Astrocyte (in vitro differentiated cells and primary cell): ENCODE measurements around the gene ICOSLG. TPM values are rescaled to one million over a fixed set of nuclear protein-coding genes. Genes with fewer than 3 reads are reported as not detected.

Experiments
- DNase-seq: peaks from one replicate; pipeline ENCODE4 v3.0.0-alpha.2; 2010; ENCODE audit warnings: low read depth
- FAIRE-seq: peaks from 2 replicates; lab custom pipeline; 2011; peaks lifted over from hg19 to GRCh38; lab: Jason Lieb, UNC
- H2AFZ ChIP-seq: 2 replicates; pipeline ENCODE4 v1.6.0; 2012; ENCODE audit warnings: low read depth, low read length, inconsistent platforms
- H3K27ac ChIP-seq: 2 replicates; pipeline ENCODE4 v1.5.1; 2011; ENCODE audit warnings: low read depth, low read length, inconsistent platforms
- H3K27me3 ChIP-seq: 2 replicates; pipeline ENCODE4 v1.6.0; 2011; ENCODE audit warnings: low read length, inconsistent platforms; ENCODE audit not compliant: insufficient read depth
- H3K36me3 ChIP-seq: 2 replicates; pipeline ENCODE4 v1.5.1; 2011; ENCODE audit warnings: low read length, inconsistent platforms; ENCODE audit not compliant: insufficient read depth
- H3K4me1 ChIP-seq: 2 replicates; pipeline ENCODE4 v1.5.1; 2011; ENCODE audit warnings: low read length, inconsistent platforms; ENCODE audit not compliant: insufficient read depth
- H3K4me2 ChIP-seq: 2 replicates; pipeline ENCODE4 v1.6.0; 2012; ENCODE audit warnings: low read length, inconsistent platforms
- H3K4me3 ChIP-seq: 2 replicates; pipeline ENCODE4 v1.5.1; 2011; ENCODE audit warnings: low read depth, mild to moderate bottlenecking, low read length, inconsistent platforms; ENCODE audit not compliant: insufficient read depth
- H3K79me2 ChIP-seq: 2 replicates; pipeline ENCODE4 v1.6.0; 2012; ENCODE audit warnings: mild to moderate bottlenecking, low read length, inconsistent platforms; ENCODE audit not compliant: insufficient read depth
- H3K9ac ChIP-seq: 2 replicates; pipeline ENCODE4 v1.6.0; 2012; ENCODE audit warnings: mild to moderate bottlenecking, low read length, inconsistent platforms
- H3K9me3 ChIP-seq: 2 replicates; pipeline ENCODE4 v1.5.1; 2012; ENCODE audit warnings: low read depth, mild to moderate bottlenecking, low read length, inconsistent platforms; ENCODE audit not compliant: insufficient read depth
- H4K20me1 ChIP-seq: 2 replicates; pipeline ENCODE4 v1.6.0; 2012; ENCODE audit warnings: low read length, inconsistent platforms; ENCODE audit not compliant: insufficient read depth
- H3K27ac Mint-ChIP-seq: one replicate; pipeline ENCODE4 v1.8.0; 2021; ENCODE audit warnings: mild to moderate bottlenecking, mixed read lengths; ENCODE audit not compliant: unreplicated experiment
- H3K27me3 Mint-ChIP-seq: one replicate; pipeline ENCODE4 v1.8.0; 2021; ENCODE audit warnings: low read depth, mixed read lengths; ENCODE audit not compliant: unreplicated experiment
- H3K36me3 Mint-ChIP-seq: one replicate; pipeline ENCODE4 v1.8.0; 2021; ENCODE audit warnings: low read depth, mixed read lengths; ENCODE audit not compliant: unreplicated experiment
- H3K4me1 Mint-ChIP-seq: one replicate; pipeline ENCODE4 v1.8.0; 2021; ENCODE audit warnings: low read depth, mixed read lengths; ENCODE audit not compliant: unreplicated experiment
- H3K4me3 Mint-ChIP-seq: one replicate; pipeline ENCODE4 v1.8.0; 2021; ENCODE audit warnings: mild to moderate bottlenecking, moderate library complexity, mixed read lengths; ENCODE audit not compliant: unreplicated experiment
- H3K9me3 Mint-ChIP-seq: one replicate; pipeline ENCODE4 v1.8.0; 2021; ENCODE audit warnings: mild to moderate bottlenecking, mixed read lengths; ENCODE audit not compliant: unreplicated experiment
- EZH2 ChIP-seq: IDR thresholded peaks from 2 replicates; pipeline ENCODE4 v1.6.1; 2012; ENCODE audit warnings: mild to moderate bottlenecking, low read length, inconsistent platforms; ENCODE audit not compliant: insufficient read depth
- total RNA-seq: library from RNA; stranded (reverse); gene quantifications from 2 replicates; pipeline ENCODE4 v1.2.1, GENCODE V29; 2021
- TF ChIP-seq, protein P1 (sequence below): IDR thresholded peaks from 2 replicates; pipeline ENCODE4 v1.5.1; 2011; ENCODE audit warnings: low read depth, mild to moderate bottlenecking, inconsistent platforms, low read length, moderate library complexity; ENCODE audit not compliant: insufficient read depth

The ICOSLG gene
- total RNA-seq, 1 donor from 2014 or later: 4.7 TPM

DNA sequence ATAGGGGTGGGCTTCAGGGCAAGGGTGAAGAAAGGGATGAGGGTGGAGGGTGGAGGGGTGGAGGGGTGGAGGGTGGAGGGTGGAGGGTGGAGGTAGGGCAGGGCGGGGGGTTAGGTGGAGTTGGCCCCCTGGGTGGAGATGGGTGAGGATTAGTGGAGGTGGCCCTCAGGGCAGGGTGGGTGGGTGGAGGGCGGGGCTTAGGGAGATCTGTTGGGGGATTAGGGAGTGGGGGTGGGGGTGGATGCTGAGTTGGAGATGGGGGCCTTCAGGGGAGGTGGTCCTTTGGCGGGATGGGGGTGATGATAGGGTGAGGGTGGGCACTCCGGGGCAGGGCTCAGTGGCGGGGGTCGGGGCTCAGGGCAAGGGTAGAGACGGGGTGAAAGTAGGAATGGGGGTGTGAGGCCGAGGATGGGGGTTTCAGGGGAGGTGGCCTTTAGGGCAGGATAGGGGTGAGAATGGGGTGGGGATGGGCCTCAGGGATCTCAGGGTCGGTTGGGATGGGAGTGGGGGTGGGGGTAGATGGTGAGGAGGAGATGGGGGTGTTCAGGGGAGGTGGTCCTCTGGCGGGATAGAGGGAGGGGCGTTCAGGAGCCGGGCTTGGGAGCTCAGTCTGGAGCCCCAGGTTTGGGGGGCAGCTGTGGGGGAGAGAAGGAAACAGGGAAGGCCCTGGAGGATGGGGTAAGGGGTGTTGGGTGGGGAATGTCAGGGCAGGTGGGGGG, 21.8 kb upstream of the ICOSLG start:
- Mint-ChIP-seq H3K4me1 (peaks cover 1% of the 10 kb centered on the region), H3K9me3 (peaks cover 3% of the 10 kb centered on the region), H3K4me3 (no peak overlapping the region), H3K36me3 (no peaks in the 10 kb centered on the region), H3K27ac (no peak overlapping the region), H3K27me3 (peaks cover 31% of the 10 kb centered on the region)
- TF ChIP-seq, protein P1, sequence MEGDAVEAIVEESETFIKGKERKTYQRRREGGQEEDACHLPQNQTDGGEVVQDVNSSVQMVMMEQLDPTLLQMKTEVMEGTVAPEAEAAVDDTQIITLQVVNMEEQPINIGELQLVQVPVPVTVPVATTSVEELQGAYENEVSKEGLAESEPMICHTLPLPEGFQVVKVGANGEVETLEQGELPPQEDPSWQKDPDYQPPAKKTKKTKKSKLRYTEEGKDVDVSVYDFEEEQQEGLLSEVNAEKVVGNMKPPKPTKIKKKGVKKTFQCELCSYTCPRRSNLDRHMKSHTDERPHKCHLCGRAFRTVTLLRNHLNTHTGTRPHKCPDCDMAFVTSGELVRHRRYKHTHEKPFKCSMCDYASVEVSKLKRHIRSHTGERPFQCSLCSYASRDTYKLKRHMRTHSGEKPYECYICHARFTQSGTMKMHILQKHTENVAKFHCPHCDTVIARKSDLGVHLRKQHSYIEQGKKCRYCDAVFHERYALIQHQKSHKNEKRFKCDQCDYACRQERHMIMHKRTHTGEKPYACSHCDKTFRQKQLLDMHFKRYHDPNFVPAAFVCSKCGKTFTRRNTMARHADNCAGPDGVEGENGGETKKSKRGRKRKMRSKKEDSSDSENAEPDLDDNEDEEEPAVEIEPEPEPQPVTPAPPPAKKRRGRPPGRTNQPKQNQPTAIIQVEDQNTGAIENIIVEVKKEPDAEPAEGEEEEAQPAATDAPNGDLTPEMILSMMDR: no peak
- TF ChIP-seq EZH2: no peak
- no peaks in the 10 kb centered on the region for H4K20me1 ChIP-seq
- no peak overlapping the region for H2AFZ ChIP-seq
- H3K4me2 ChIP-seq: no peak overlapping the region
- no peak overlapping the region for H3K4me3 ChIP-seq
- H3K36me3 ChIP-seq: no peaks in the 10 kb centered on the region
- H3K27ac ChIP-seq: no peak overlapping the region
- no peaks in the 10 kb centered on the region for H3K9me3 ChIP-seq
- H3K79me2 ChIP-seq: no peaks in the 10 kb centered on the region
- no peak overlapping the region for H3K9ac ChIP-seq
- H3K27me3 ChIP-seq: peaks cover 5% of the 10 kb centered on the region
- no peaks in the 10 kb centered on the region for H3K4me1 ChIP-seq
- DNase-seq (no peak), FAIRE-seq (no peak)

DNA sequence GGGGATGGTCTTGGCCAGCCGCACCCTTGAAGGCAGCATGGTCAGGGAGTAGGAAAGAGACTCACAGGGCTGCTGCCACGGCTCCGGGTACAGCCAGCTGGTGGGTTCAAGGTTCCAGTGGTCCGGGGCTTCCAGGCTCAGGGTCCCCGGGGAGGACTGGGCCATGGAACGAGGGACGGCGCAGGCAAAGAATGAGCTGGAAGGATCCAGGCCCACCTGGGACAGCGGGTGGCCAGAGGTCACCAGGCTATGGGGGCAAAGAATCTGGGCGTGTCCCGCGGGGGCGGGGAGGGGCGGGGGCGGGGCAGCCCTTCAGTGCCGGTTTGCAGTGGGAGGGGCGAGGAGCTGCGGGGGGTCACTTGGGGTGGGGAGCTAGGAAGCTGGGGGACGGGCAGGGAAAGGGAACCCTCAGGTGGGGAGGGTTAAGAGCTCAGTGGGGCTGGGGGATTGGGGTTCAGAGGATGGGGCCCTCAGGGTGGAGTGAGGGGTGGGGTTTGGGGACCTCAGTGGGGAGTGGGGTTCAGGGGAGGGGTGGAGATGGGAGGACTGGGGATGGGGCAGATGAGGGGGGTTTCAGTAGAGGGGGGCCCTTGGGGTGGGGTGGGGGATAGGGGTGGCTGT, 21.0 kb upstream of the ICOSLG start, which contains the start of gene DNMT3L:
Gene DNMT3L (minus strand): TSS at position 223 of the 621 bp plus-strand sequence. CDS start 638 bp downstream, outside the sequence.
- Mint-ChIP-seq H3K27me3 (peaks cover 29% of the 10 kb centered on the region), H3K9me3 (peaks cover 3% of the 10 kb centered on the region), H3K4me1 (peaks cover 1% of the 10 kb centered on the region), H3K36me3 (no peaks in the 10 kb centered on the region), H3K27ac (no peak within 1 kb of the TSS), H3K4me3 (no peak within 1 kb of the TSS)
- Histone ChIP-seq H2AFZ (no peak within 1 kb of the TSS), H3K9ac (no peak within 1 kb of the TSS), H4K20me1 (no peaks in the 10 kb centered on the region), H3K4me1 (no peaks in the 10 kb centered on the region), H3K9me3 (no peaks in the 10 kb centered on the region), H3K36me3 (no peaks in the 10 kb centered on the region), H3K4me2 (no peak within 1 kb of the TSS), H3K27me3 (peaks cover 5% of the 10 kb centered on the region), H3K4me3 (no peak within 1 kb of the TSS), H3K27ac (no peak within 1 kb of the TSS), H3K79me2 (no peaks in the 10 kb centered on the region)
- FAIRE-seq: no peak
- no peak for TF ChIP-seq EZH2
- TF ChIP-seq, protein P1: no peak
- DNase-seq: no peak
